GM12874 (cell line): ENCODE results near the gene HMGN3.

Source experiments
- CTCF ChIP-seq: IDR thresholded peaks from 2 replicates; pipeline ENCODE4 v1.5.1; 2011; ENCODE audit warnings: low read depth, mild to moderate bottlenecking, control low read depth, low read length, moderate library complexity; ENCODE audit not compliant: insufficient read depth

HMGN3 gene

GRCh38 chr6:79180052-79180451 is 54.4 kb downstream of the HMGN3 start:
- no peak for TF ChIP-seq CTCF

- TF ChIP-seq CTCF: no peak
Observed at GRCh38 chr6:79173378-79173777, 61.1 kb downstream of the HMGN3 start.

GRCh38 chr6:79170959-79171358 is 63.5 kb downstream of the HMGN3 start:
- TF ChIP-seq CTCF: no peak

- TF ChIP-seq CTCF: no peak
Observed at GRCh38 chr6:79170431-79170830, 64.1 kb downstream of the HMGN3 start.

GRCh38 chr6:79168695-79168980 is 65.8 kb downstream of the HMGN3 start:
- no peak for TF ChIP-seq CTCF

- TF ChIP-seq CTCF: no peak
Observed at GRCh38 chr6:79167931-79168694, 66.4 kb downstream of the HMGN3 start.

GRCh38 chr6:79159846-79160245 is 74.6 kb downstream of the HMGN3 start:
- TF ChIP-seq CTCF: no peak
